Fibroblast of gingiva (primary cell): ENCODE measurements around the gene TNS3.

ENCODE experiments used
- DNase-seq: peaks from one replicate; pipeline ENCODE4 v3.0.0-alpha.2; 2011; ENCODE audit warnings: low read depth

TNS3 gene

GRCh38 chr7:47328392-47329319 lies 253.3 kb downstream of the TNS3 start:
- no peak for DNase-seq

- DNase-seq, result peak; percentile 84
Measured at GRCh38 chr7:47327698-47328391, 254.1 kb downstream of the TNS3 start.

GRCh38 chr7:47327346-47327697 lies 254.6 kb downstream of the TNS3 start:
- no peak for DNase-seq

- peak; percentile 65 for DNase-seq
Measured at GRCh38 chr7:47326808-47327207, 255.1 kb downstream of the TNS3 start.

GRCh38 chr7:47326220-47326619 lies 255.7 kb downstream of the TNS3 start:
- peak; percentile 44 for DNase-seq

- no peak for DNase-seq
Measured at GRCh38 chr7:47325337-47325736, 256.6 kb downstream of the TNS3 start.

- DNase-seq, result no peak
Measured at GRCh38 chr7:47323904-47324303, 258.0 kb downstream of the TNS3 start.

GRCh38 chr7:47322731-47323130 lies 259.2 kb downstream of the TNS3 start:
- no peak for DNase-seq

GRCh38 chr7:47320296-47320695 lies 261.6 kb downstream of the TNS3 start:
- DNase-seq, result no peak

GRCh38 chr7:47318395-47319182 lies 263.3 kb downstream of the TNS3 start:
- no peak for DNase-seq

- DNase-seq, result no peak
Measured at GRCh38 chr7:47317487-47317886, 264.4 kb downstream of the TNS3 start.

GRCh38 chr7:47314728-47315607 lies 266.9 kb downstream of the TNS3 start:
- DNase-seq, result peak; percentile 58

- no peak for DNase-seq
Measured at GRCh38 chr7:47314248-47314647, 267.7 kb downstream of the TNS3 start.

GRCh38 chr7:47313564-47313963 lies 268.3 kb downstream of the TNS3 start:
- DNase-seq, result no peak

GRCh38 chr7:47311891-47312290 lies 270.0 kb downstream of the TNS3 start:
- DNase-seq, result no peak

GRCh38 chr7:47310020-47310419 lies 271.9 kb downstream of the TNS3 start:
- DNase-seq, result peak; percentile 39

- DNase-seq, result no peak
Measured at GRCh38 chr7:47308808-47309207, 273.1 kb downstream of the TNS3 start.

GRCh38 chr7:47307311-47307710 lies 274.6 kb downstream of the TNS3 start:
- DNase-seq, result no peak

GRCh38 chr7:47304727-47305719 lies 276.9 kb downstream of the TNS3 start:
- DNase-seq, result no peak
